Measurements from ENCODE around the gene YY2.
"Not testable (repeated sequence)": the region's sequence is repeated elsewhere in the genome, so short reads cannot be mapped to it uniquely, and the experiment has no call there.

Gene YY2

GRCh38 chrX:21873063-21873775, 17.4 kb downstream of the YY2 start:
- in situ Hi-C loops (cut with MboI; ENCODE audit: low sequenced_read_pairs), result no loop called here

DNA sequence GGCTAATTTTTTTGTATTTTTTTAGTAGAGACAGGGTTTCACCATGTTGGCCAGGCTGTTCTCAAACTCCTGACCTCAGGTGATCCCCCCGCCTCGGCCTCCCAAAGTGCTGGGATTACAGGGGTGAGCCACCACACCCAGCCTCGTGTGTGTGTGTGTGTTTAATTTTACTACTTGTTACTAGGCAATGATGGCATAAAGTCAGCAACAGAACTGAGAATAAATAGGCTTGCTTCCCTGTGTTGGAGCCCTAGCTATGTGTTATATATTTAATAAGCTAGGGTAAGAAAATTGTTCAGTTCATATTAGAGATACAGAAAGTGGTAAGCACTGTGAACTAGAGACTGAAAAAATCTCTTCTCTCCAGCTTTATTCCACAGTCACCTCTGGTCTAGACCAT, 18.4 kb downstream of the YY2 start:
- in situ Hi-C loops (cut with MboI; ENCODE audit: low sequenced_read_pairs), result not testable (repeated sequence)

DNA sequence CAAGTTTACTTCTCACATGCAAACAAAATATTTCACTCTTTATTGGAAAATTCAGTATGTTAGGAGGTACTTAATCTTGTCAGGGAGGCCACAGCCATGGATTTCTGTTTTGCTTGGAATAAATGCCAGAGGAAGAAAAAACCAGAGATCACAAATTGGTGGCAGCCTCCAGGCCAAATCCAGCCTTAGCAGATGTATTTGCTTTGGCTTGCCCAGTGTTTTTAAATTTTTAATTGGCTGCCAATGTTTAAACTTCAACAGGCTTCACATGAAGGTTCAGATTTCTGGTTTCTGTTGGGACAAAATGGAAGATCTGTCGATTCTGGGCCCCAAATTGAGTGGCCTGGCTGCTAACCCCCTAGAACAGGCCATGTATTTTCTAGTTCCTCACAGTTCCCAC, 19.2 kb downstream of the YY2 start:
- in situ Hi-C loops (cut with MboI; ENCODE audit: low sequenced_read_pairs), result no loop called here

DNA sequence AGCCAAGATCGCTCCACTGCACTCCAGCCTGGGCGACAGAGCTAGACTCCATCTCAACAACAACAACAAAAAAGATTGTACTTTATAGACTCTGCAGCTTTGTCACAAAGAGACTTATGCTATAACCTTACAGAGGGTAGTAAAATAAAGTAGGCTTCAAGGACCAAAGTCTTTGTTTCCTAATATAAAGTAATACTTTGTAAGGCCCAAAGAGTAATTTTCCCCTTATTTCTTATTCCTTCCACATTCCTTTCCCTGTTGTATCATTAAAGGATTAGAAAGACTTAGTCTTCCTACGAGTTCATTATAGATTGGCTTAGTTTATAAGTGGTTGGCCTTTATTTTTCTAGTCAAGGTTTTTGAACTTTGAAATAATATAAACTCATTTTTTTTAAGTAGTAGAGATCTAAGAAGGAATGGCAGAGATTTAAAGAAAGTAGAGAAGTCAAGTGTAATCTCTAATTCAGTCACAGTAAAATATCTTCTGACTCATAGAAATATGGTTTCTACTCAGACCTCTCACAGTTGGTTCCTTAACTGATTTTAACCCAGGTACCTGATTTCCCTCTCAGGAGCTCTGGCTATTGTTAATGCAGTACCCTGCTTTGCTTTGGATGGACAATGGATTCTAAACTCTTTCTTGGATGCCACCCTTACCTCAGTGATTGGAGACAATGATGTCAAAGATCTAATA, 26.2 kb downstream of the YY2 start:
- in situ Hi-C loops (cut with MboI; ENCODE audit: low sequenced_read_pairs), result no loop called here

DNA sequence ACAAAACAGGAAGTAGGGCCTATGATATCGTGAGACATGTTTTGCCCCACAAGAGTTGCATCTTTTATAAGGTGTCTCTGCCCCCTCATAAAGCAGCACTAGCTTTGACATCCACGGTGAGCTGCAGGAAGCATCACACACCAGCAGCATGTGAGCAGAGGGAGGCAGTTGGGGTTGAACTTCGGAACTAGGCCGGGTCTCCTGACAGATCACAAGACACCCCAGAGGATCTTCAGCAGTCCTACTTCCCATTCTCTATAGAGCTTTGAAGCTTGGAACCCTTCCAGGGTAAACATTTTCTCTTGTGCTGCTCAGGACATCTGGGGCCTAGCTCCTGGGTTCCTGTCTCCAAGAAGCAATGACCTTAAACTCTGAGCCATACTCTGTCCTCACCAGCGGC, 27.5 kb downstream of the YY2 start:
- in situ Hi-C loops (cut with MboI; ENCODE audit: low sequenced_read_pairs), result no loop called here

DNA sequence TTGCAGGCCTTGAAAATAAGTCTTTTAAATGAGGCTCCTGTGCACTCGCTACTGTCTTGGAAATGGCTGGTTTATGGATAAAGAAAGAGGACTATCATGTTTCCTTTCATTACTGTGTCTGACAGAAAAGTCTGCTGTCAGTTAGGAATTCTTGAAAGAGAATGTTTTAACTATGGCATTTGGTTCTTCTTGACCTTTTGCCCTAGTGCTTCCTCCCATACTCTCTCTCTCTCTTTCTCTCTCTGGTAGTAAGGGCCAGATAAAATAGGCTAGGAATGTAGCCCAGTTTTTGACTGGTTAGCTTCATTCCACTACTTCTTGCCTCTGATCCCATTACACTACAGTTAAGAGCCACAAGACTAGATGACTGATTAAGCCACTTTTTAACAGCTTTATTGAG, 29.8 kb downstream of the YY2 start:
- in situ Hi-C loops (cut with MboI; ENCODE audit: low sequenced_read_pairs), result no loop called here

DNA sequence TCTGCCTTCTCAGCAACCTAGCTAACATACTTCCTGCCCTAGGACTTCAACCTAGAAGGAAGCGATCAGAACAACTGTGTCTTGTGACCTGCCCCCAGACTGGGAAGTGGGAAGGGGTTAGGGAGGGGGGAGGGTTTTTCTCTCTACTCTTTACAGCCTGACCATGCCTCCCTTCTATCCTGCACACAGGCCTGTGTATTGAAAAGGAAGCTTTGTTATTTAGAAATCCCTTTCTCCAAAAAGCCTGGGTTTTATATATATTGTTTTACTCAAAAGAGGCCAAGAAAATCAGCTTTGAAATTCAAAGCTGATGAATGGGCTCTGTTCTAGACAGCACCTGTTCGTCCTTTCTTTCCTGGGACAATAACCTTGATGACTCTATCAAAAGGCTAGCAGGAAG, 49.5 kb downstream of the YY2 start:
- in situ Hi-C loops (cut with MboI; ENCODE audit: low sequenced_read_pairs), result no loop called here

GRCh38 chrX:21905953-21906352, 50.2 kb downstream of the YY2 start:
- in situ Hi-C loops (cut with MboI; ENCODE audit: low sequenced_read_pairs), result no loop called here

DNA sequence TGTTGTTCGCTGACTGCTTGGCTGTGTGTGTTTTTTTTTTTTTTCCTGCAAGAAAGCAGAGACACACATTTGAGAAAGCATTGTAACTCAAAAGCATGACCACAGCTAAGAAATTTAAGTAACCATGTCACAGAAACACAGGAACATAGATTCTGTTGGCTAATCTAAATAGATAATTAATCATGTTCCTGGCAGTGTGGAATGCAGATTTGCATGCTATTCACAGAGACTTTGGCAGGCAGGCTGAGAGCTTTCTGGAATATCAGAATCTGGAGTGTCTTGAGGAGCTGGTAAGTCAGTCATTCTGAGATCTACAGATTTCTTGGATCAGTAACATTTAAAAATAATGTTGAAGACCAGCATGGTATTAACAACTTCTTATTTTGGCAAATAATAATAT, 51.5 kb downstream of the YY2 start:
- in situ Hi-C loops (cut with MboI; ENCODE audit: low sequenced_read_pairs), result no loop called here

All from HL-60/S4 treated with phorbol 12-myristate 13-acetate at 8.2 ng/mL for 4 days and 3 days (cell line).